ENCODE measurements around the gene ETS1.

DNA sequence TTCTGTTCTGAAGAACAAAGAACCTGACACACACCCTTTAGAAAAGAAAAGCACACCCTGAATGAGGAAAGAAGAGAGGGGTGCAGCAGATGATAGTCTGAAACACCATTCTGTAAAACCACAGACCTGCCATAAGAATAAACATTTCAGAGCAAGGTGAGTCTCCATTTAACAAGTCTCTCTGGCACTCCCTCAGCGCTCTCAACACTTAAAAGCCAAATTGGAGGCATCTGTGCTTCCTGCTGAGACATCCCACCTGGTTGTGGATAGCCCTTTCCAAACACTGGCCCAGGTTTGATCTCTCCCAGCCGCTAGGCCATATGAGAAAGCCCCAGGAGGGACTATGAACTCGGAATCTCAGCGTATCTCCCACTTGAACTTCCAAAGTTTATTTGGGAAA is 36.3 kb downstream of the ETS1 start:
- no peak for TF ChIP-seq ARNT (IDR thresholded peaks at IDR 0.05)
- TF ChIP-seq SP1 (IDR thresholded peaks at IDR 0.05), result no peak
- no peak for TF ChIP-seq BHLHE40 (IDR thresholded peaks at IDR 0.05; ENCODE audit: borderline replicate concordance)
- TF ChIP-seq, protein P1, sequence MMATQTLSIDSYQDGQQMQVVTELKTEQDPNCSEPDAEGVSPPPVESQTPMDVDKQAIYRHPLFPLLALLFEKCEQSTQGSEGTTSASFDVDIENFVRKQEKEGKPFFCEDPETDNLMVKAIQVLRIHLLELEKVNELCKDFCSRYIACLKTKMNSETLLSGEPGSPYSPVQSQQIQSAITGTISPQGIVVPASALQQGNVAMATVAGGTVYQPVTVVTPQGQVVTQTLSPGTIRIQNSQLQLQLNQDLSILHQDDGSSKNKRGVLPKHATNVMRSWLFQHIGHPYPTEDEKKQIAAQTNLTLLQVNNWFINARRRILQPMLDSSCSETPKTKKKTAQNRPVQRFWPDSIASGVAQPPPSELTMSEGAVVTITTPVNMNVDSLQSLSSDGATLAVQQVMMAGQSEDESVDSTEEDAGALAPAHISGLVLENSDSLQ (IDR thresholded peaks at IDR 0.05), result no peak
- no peak for TF ChIP-seq CTBP1 (IDR thresholded peaks at IDR 0.05; ENCODE audit: borderline replicate concordance)
- no peak for TF ChIP-seq ELF4 (IDR thresholded peaks at IDR 0.05)
- no peak for TF ChIP-seq HDGF (IDR thresholded peaks at IDR 0.05; ENCODE audit: borderline replicate concordance)
- TF ChIP-seq SUZ12 (IDR thresholded peaks at IDR 0.05), result no peak
- TF ChIP-seq ZNF384 (IDR thresholded peaks at IDR 0.05), result no peak
- no peak for TF ChIP-seq NFRKB (IDR thresholded peaks at IDR 0.05)

Measured in HEK293T (cell line).